GM23338 (cell line): ENCODE results near the gene PPP1R12A. TPM values are rescaled to one million over a fixed set of nuclear protein-coding genes. Genes with fewer than 3 reads are reported as not detected.

ENCODE experiments used
- ATAC-seq: fragments of 200-7000 bp; cut with Tn5 transposase; 3 replicates; pipeline ENCODE4 v1.9.1; 2020
- DNase-seq: peaks from one replicate; pipeline ENCODE4 v3.0.0-alpha.2; 2015; ENCODE audit warnings: low spot score
- H2AFZ ChIP-seq: fragments of 200-600 bp; sonication (generic); 2 replicates; pipeline ENCODE4 v1.8.0; 2016; ENCODE audit warnings: antibody characterized with exemption, mild to moderate bottlenecking, moderate library complexity
- H3F3A ChIP-seq: fragments of 200-600 bp; sonication (generic); replicated peaks from 2 replicates; pipeline ENCODE4 v1.8.0; 2017; ENCODE audit warnings: antibody characterized with exemption, mixed run types, low read depth
- H3K27ac ChIP-seq: fragments of 200-600 bp; sonication (generic); 2 replicates; pipeline ENCODE4 v1.6.1; 2016; ENCODE audit warnings: low read depth
- H3K27me3 ChIP-seq: fragments of 200-600 bp; sonication (generic); 2 replicates; pipeline ENCODE4 v1.8.0; 2016; ENCODE audit warnings: mild to moderate bottlenecking, mixed run types, moderate library complexity; ENCODE audit not compliant: insufficient read depth
- H3K36me3 ChIP-seq: fragments of 200-600 bp; sonication (generic); 2 replicates; pipeline ENCODE4 v1.8.0; 2016; ENCODE audit warnings: mild to moderate bottlenecking; ENCODE audit not compliant: insufficient read depth
- H3K4me1 ChIP-seq: fragments of 200-600 bp; sonication (generic); 2 replicates; pipeline ENCODE4 v1.8.0; 2016; ENCODE audit warnings: mild to moderate bottlenecking, moderate library complexity; ENCODE audit not compliant: insufficient read depth
- H3K4me2 ChIP-seq: fragments of 200-600 bp; sonication (generic); 2 replicates; pipeline ENCODE4 v1.7.1; 2017; ENCODE audit warnings: mixed run types
- H3K4me3 ChIP-seq: fragments of 200-600 bp; sonication (generic); 2 replicates; pipeline ENCODE4 v1.6.1; 2016; ENCODE audit warnings: mixed run types
- H3K79me2 ChIP-seq: fragments of 200-600 bp; sonication (generic); replicated peaks from 2 replicates; pipeline ENCODE4 v1.8.0; 2017; ENCODE audit warnings: mild to moderate bottlenecking; ENCODE audit not compliant: insufficient read depth
- H3K9me2 ChIP-seq: fragments of 200-600 bp; sonication (generic); 2 replicates; pipeline ENCODE4 v1.8.0; 2017; ENCODE audit not compliant: insufficient read depth
- H4K20me1 ChIP-seq: fragments of 200-600 bp; sonication (generic); replicated peaks from 2 replicates; pipeline ENCODE4 v1.8.0; 2017; ENCODE audit warnings: mild to moderate bottlenecking; ENCODE audit not compliant: insufficient read depth
- H3K27ac Mint-ChIP-seq: 2 replicates; pipeline ENCODE4 v1.8.0; 2020; ENCODE audit warnings: inconsistent platforms, mild to moderate bottlenecking, moderate library complexity, mixed read lengths
- H3K27me3 Mint-ChIP-seq: 3 replicates; pipeline ENCODE4 v1.8.0; 2022; ENCODE audit warnings: low read depth, mild to moderate bottlenecking, moderate library complexity, mixed read lengths, inconsistent platforms; ENCODE audit not compliant: insufficient read depth, poor library complexity
- H3K36me3 Mint-ChIP-seq: 3 replicates; pipeline ENCODE4 v1.8.0; 2021; ENCODE audit warnings: low read depth, mild to moderate bottlenecking, inconsistent platforms, moderate library complexity, mixed read lengths
- H3K4me1 Mint-ChIP-seq: 3 replicates; pipeline ENCODE4 v1.8.0; 2020; ENCODE audit warnings: mild to moderate bottlenecking, inconsistent platforms, mixed read lengths
- H3K4me3 Mint-ChIP-seq: 3 replicates; pipeline ENCODE4 v1.8.0; 2021; ENCODE audit warnings: moderate library complexity, mild to moderate bottlenecking, inconsistent platforms, mixed read lengths
- H3K9me3 Mint-ChIP-seq: 3 replicates; pipeline ENCODE4 v1.8.0; 2020; ENCODE audit warnings: moderate library complexity, mild to moderate bottlenecking, inconsistent platforms, mixed read lengths
- CREB1 ChIP-seq: fragments of 250-450 bp; sonication (Bioruptor Pico); IDR thresholded peaks from 2 replicates; pipeline ENCODE4 v1.5.0; 2020; ENCODE audit warnings: low read depth, mild to moderate bottlenecking, moderate library complexity
- CTCF ChIP-seq, 2 experiments: fragments of 200-600 bp in 1 of 2; sonication (generic) in 1 of 2; conservative IDR thresholded peaks; 2 replicates each; pipeline versions ENCODE4 v1.5.1 to v1.6.1; 2016 to 2017; ENCODE audit warnings: antibody characterized with exemption in 2 of 2, low read depth in 2 of 2, mild to moderate bottlenecking in 2 of 2, moderate library complexity in 1 of 2
- ETS1 ChIP-seq: IDR thresholded peaks from 2 replicates; pipeline ENCODE4 v1.6.1; 2016; ENCODE audit warnings: antibody characterized with exemption
- EZH2 ChIP-seq: fragments of 200-600 bp; sonication (generic); IDR thresholded peaks from one replicate; pipeline ENCODE4 v1.8.0; 2017; ENCODE audit warnings: antibody characterized with exemption, mild to moderate bottlenecking, low read depth; ENCODE audit not compliant: unreplicated experiment
- EZH2phosphoT487 ChIP-seq: fragments of 200-600 bp; sonication (generic); IDR thresholded peaks from one replicate; pipeline ENCODE4 v1.8.1; 2018; ENCODE audit warnings: antibody characterized with exemption; ENCODE audit not compliant: unreplicated experiment
- JUNB ChIP-seq: IDR thresholded peaks from one replicate; pipeline ENCODE4 v1.6.1; 2016; ENCODE audit warnings: antibody characterized with exemption; ENCODE audit not compliant: unreplicated experiment
- NANOG ChIP-seq: IDR thresholded peaks from 2 replicates; pipeline ENCODE4 v1.6.1; 2016; ENCODE audit warnings: antibody characterized with exemption, borderline replicate concordance
- POLR2AphosphoS5 ChIP-seq: IDR thresholded peaks from 2 replicates; pipeline ENCODE4 v1.6.1; 2016; ENCODE audit warnings: antibody characterized with exemption, low read depth
- REST ChIP-seq: IDR thresholded peaks from one replicate; pipeline ENCODE4 v1.6.1; 2018; ENCODE audit warnings: antibody characterized with exemption; ENCODE audit not compliant: unreplicated experiment
- STAT1 ChIP-seq: IDR thresholded peaks from one replicate; pipeline ENCODE4 v1.6.1; 2016; ENCODE audit warnings: antibody characterized with exemption; ENCODE audit not compliant: unreplicated experiment
- ZNF114 ChIP-seq: fragments of 250-450 bp; sonication (Bioruptor Pico); IDR thresholded peaks from 2 replicates; pipeline ENCODE4 v1.5.0; 2020; ENCODE audit warnings: mild to moderate bottlenecking, moderate library complexity
- ZNF331 ChIP-seq: fragments of 250-450 bp; sonication (Bioruptor Pico); IDR thresholded peaks from 2 replicates; pipeline ENCODE4 v1.5.0; 2020; ENCODE audit warnings: low read depth, mild to moderate bottlenecking, moderate library complexity
- ZNF462 ChIP-seq: fragments of 250-450 bp; sonication (Bioruptor Pico); IDR thresholded peaks from 2 replicates; pipeline ENCODE4 v1.5.0; 2020; ENCODE audit warnings: mild to moderate bottlenecking, moderate library complexity
- polyA plus RNA-seq: library from polyadenylated mRNA; unstranded; fragments of >200 nt; fragmentation: Nextera tagmentation; extraction: Ambion mirVana; gene quantifications from 2 replicates; pipeline ENCODE4 v1.2.1, GENCODE V29; 2016
- total RNA-seq: library from RNA; depleted of rRNA; stranded (reverse); fragments of >200 nt; shearing (Covaris generic); gene quantifications from 2 replicates; pipeline ENCODE4 v1.2.3, GENCODE V29; 2014

The PPP1R12A gene
- total and polyA plus RNA-seq, 2 experiments from 2014 or later: 91.6 to 146 TPM

- no peaks in the 10 kb centered on the region for H3K9me2 ChIP-seq
- H3K36me3 ChIP-seq: no peaks in the 10 kb centered on the region
- Mint-ChIP-seq H3K9me3 (no peaks in the 10 kb centered on the region), H3K27ac (no peak overlapping the region), H3K27me3 (no peaks in the 10 kb centered on the region), H3K36me3 (no peaks in the 10 kb centered on the region), H3K4me3 (no peak overlapping the region), H3K4me1 (peaks cover 19% of the 10 kb centered on the region)
- H3K4me2 ChIP-seq: no peak overlapping the region
- no peaks in the 10 kb centered on the region for H3F3A ChIP-seq
- H2AFZ ChIP-seq: no peak overlapping the region
- ATAC-seq: no peak
- peaks cover 42% of the 10 kb centered on the region for H4K20me1 ChIP-seq
- no peak overlapping the region for H3K27ac ChIP-seq
- peaks cover 11% of the 10 kb centered on the region for H3K4me1 ChIP-seq
- no peak overlapping the region for H3K4me3 ChIP-seq
- no peak for DNase-seq
- H3K79me2 ChIP-seq: peaks cover 100% of the 10 kb centered on the region
- no peaks in the 10 kb centered on the region for H3K27me3 ChIP-seq
- TF ChIP-seq CTCF (conservative IDR thresholded peaks at IDR 0.05; ENCODE audit: low read depth in 2 of 2) (no peak), STAT1 (no peak), EZH2phosphoT487 (no peak), POLR2AphosphoS5 (no peak), ETS1 (no peak), JUNB (no peak), NANOG (no peak), REST (no peak), ZNF331 (no peak), EZH2 (no peak), ZNF462 (CRISPR knock-in tag) (no peak), ZNF114 (CRISPR knock-in tag) (no peak), CREB1 (CRISPR knock-in tag) (no peak)
Observed at GRCh38 chr12:79925492-79925891, 9.4 kb downstream of the PPP1R12A start.
